Right atrium auricular region (tissue), 2 donors: ENCODE measurements around the gene C2CD4D. TPM values are rescaled to one million over a fixed set of nuclear protein-coding genes. Genes with fewer than 3 reads are reported as not detected.

Experiments used
- DNase-seq: peaks from one replicate; pipeline ENCODE4 v3.0.0-alpha.2; 2019; ENCODE audit warnings: low spot score
- H3K27ac ChIP-seq, 2 donors: fragments of 200-600 bp; sonication (generic); 1 replicate in 1 of 2; 2 replicates in 1 of 2; pipeline ENCODE4 v1.5.1; 2016 to 2019
- H3K27me3 ChIP-seq, 2 donors: fragments of 200-600 bp; sonication (generic); one replicate each; pipeline versions ENCODE4 v1.5.1 to v1.6.0; 2017 to 2019
- H3K36me3 ChIP-seq: fragments of 200-600 bp; sonication (generic); one replicate; pipeline ENCODE4 v1.5.1; 2016
- H3K4me1 ChIP-seq, 2 donors: fragments of 200-600 bp; sonication (generic); one replicate each; pipeline versions ENCODE4 v1.5.1 to v1.6.0; 2017 to 2019
- H3K4me3 ChIP-seq, 2 donors: fragments of 200-600 bp; sonication (generic); 1 replicate in 1 of 2; 2 replicates in 1 of 2; pipeline ENCODE4 v1.5.1; 2017 to 2019; ENCODE audit warnings: mild to moderate bottlenecking in 1 of 2, moderate library complexity in 1 of 2
- H3K9me3 ChIP-seq, 2 donors: fragments of 200-600 bp; sonication (generic); one replicate each; pipeline ENCODE4 v1.5.1; 2019
- total RNA-seq, 2 donors: library from RNA; depleted of rRNA; stranded (reverse); fragments of >200 nt; gene quantifications; one replicate each; pipeline ENCODE4 v1.1.0, GENCODE V29; 2016
- TF ChIP-seq, protein P1 (sequence below), 2 donors: fragments of 200-600 bp; sonication (generic); IDR thresholded peaks; one replicate each; pipeline ENCODE4 v1.5.1; 2019; ENCODE audit warnings: antibody characterized with exemption in 2 of 2

Gene C2CD4D
- total RNA-seq, 2 donors from 2014 or later, result not detected

GRCh38 chr1:151831256-151831591 lies 8.4 kb downstream of the C2CD4D start:
- peak overlapping the region; percentile 20 to 25 for H3K4me3 ChIP-seq
- no peaks in the 10 kb centered on the region for H3K27me3 ChIP-seq
- H3K27ac ChIP-seq, result peak overlapping the region; percentile 41 to 47
- H3K4me1 ChIP-seq, result peaks cover 0 to 32% of the 10 kb centered on the region in 2 donors
- TF ChIP-seq, protein P1, sequence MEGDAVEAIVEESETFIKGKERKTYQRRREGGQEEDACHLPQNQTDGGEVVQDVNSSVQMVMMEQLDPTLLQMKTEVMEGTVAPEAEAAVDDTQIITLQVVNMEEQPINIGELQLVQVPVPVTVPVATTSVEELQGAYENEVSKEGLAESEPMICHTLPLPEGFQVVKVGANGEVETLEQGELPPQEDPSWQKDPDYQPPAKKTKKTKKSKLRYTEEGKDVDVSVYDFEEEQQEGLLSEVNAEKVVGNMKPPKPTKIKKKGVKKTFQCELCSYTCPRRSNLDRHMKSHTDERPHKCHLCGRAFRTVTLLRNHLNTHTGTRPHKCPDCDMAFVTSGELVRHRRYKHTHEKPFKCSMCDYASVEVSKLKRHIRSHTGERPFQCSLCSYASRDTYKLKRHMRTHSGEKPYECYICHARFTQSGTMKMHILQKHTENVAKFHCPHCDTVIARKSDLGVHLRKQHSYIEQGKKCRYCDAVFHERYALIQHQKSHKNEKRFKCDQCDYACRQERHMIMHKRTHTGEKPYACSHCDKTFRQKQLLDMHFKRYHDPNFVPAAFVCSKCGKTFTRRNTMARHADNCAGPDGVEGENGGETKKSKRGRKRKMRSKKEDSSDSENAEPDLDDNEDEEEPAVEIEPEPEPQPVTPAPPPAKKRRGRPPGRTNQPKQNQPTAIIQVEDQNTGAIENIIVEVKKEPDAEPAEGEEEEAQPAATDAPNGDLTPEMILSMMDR (IDR thresholded peaks at IDR 0.05), result no peak
- no peaks in the 10 kb centered on the region for H3K36me3 ChIP-seq
- no peaks in the 10 kb centered on the region for H3K9me3 ChIP-seq
- DNase-seq, result no peak

GRCh38 chr1:151830055-151830454 lies 9.6 kb downstream of the C2CD4D start:
- Histone ChIP-seq H3K27ac (no peak overlapping the region), H3K4me3 (no peak overlapping the region), H3K4me1 (peaks cover 0 to 32% of the 10 kb centered on the region in 2 donors), H3K36me3 (no peaks in the 10 kb centered on the region), H3K27me3 (no peaks in the 10 kb centered on the region), H3K9me3 (no peaks in the 10 kb centered on the region)
- TF ChIP-seq, protein P1 (IDR thresholded peaks at IDR 0.05), result no peak
- DNase-seq, result no peak

DNA sequence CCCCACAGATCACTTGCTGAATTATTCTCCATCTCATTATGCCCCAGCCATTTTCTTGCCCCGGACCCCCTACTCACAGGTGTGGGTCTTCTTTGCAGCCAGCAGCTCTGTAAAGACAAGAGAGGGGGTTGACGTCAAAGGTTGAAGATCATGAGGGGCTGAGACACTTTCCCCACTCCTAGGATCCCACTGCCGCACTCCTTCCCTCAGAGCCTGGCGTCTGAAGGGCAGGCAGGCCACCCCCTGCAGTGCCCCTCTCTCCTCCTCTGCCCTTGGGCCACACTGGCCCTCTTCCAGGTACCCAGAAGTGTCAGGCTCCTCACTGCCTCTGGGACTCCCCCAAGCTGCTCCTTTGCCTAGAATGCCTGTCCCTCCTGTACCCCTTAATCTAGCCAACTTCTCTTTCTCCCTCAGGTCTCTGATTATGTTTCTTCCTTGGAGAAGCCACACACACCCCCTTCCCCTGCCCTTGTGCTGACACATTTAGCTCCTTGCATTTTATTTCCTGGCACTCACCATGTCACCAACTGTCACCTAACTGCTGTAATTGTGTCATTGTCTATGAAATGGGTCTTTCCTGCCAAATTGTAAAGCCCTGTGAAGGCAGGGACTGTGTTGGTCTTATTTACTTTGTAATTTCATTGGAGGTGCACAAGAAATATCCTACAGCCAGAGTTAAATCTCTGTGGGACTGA lies 10.1 kb downstream of the C2CD4D start:
- TF ChIP-seq, protein P1 (IDR thresholded peaks at IDR 0.05), result no peak
- no peak overlapping the region for H3K4me3 ChIP-seq
- H3K36me3 ChIP-seq, result no peaks in the 10 kb centered on the region
- DNase-seq, result no peak
- no peaks in the 10 kb centered on the region for H3K27me3 ChIP-seq
- no peaks in the 10 kb centered on the region for H3K9me3 ChIP-seq
- H3K27ac ChIP-seq, result no peak overlapping the region
- peaks cover 0 to 32% of the 10 kb centered on the region in 2 donors for H3K4me1 ChIP-seq

- no peaks in the 10 kb centered on the region for H3K27me3 ChIP-seq
- no peak overlapping the region for H3K27ac ChIP-seq
- peaks cover 0 to 32% of the 10 kb centered on the region in 2 donors for H3K4me1 ChIP-seq
- no peak overlapping the region for H3K4me3 ChIP-seq
- DNase-seq, result no peak
- H3K9me3 ChIP-seq, result no peaks in the 10 kb centered on the region
- no peaks in the 10 kb centered on the region for H3K36me3 ChIP-seq
- TF ChIP-seq, protein P1 (IDR thresholded peaks at IDR 0.05), result no peak
Measured at GRCh38 chr1:151828921-151829320, 10.7 kb downstream of the C2CD4D start.

DNA sequence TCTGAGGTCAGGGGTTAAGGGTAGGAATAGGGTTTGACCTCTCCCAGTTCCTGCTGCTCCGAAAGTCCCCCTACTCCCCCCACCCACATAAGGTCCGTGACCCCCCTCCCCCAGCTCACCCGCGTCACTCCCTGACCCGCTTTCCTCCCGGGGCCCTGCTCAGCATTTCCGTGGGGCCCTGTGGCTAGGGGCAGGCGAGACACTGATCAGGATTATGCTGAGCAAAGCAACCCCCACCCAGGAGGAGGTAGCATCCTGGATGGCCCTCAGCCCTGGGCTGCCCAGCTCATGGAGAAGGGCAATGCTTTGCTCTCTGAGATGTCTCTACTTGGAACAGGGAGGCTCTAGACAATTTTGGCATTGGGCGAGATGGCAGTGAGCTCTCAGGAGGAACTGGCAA lies 11.8 kb downstream of the C2CD4D start:
- H3K4me1 ChIP-seq, result peaks cover 0 to 29% of the 10 kb centered on the region in 2 donors
- no peaks in the 10 kb centered on the region for H3K9me3 ChIP-seq
- no peak overlapping the region for H3K4me3 ChIP-seq
- TF ChIP-seq, protein P1 (IDR thresholded peaks at IDR 0.05), result no peak
- H3K27me3 ChIP-seq, result no peaks in the 10 kb centered on the region
- DNase-seq, result no peak
- no peaks in the 10 kb centered on the region for H3K36me3 ChIP-seq
- no peak overlapping the region for H3K27ac ChIP-seq
